ENCODE measurements around the gene METTL15. TPM values are rescaled to one million over a fixed set of nuclear protein-coding genes. Genes with fewer than 3 reads are reported as not detected.

METTL15 gene
- total and polyA plus RNA-seq, 11 donors: 5.2 to 14.4 (median 9.9) TPM

DNA sequence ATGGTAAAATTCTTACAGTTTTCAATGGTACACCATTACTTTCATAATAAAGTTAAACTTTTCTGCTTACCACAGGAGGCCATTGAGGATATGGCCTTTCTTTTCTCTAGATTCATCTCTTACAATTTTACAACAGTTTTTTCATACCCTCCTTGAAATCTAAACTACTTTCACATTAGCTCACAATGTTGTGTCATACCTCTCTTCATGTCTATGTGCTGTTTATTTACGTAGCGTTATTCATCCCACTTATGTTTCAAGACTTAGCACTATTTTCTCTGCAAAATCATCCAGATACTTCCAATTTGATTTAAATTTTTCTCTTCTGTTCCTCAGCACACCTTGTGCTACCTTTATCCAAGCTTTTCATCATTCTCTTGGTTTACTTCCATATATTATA is 123.3 kb downstream of the METTL15 start:
- H3K36me3 ChIP-seq: peaks cover 0 to 5% (median 0%) of the 10 kb centered on the region in 9 donors
- H3K9me3 ChIP-seq: peaks cover 0 to 5% (median 0%) of the 10 kb centered on the region in 12 donors
- ATAC-seq: no peak
- TF ChIP-seq POLR2A (IDR thresholded peaks at IDR 0.05) (no peak), CTCF (IDR thresholded peaks at IDR 0.05) (no peak)
- H3K4me3 ChIP-seq: no peak overlapping the region
- DNase-seq: no peak
- no peaks in the 10 kb centered on the region for H3K27me3 ChIP-seq
- 96 to 98% (median 97%) methylated on average over 2 of the region's 2 CpGs for whole genome bisulfite sequencing, 4 donors
- H3K27ac ChIP-seq: no peak overlapping the region
- intact Hi-C loops (cut with DNase I): no loop called here
- peaks cover 0 to 7% (median 0%) of the 10 kb centered on the region in 12 donors for H3K4me1 ChIP-seq

DNA sequence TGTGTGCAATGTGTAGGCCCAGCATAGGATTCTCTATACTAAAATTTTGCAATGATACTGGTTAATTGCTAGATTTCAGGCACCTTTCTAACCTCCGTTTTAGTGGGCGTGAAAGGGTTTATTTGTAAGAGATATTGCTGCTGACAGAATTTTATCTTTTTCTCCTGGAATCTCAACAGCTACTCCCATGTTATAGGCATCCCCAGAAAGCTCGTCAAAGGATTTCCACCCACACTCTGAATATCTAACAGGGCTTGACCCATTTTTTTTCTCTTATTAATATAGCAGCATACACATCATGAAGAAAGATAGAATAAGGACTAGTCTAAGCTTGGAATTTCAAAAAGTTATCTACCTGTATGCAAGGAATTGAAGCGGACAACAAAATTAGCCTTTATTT is 124.5 kb downstream of the METTL15 start:
- no peaks in the 10 kb centered on the region for H3K27me3 ChIP-seq
- intact Hi-C loops (cut with DNase I): no loop called here

GRCh38 chr11:28241760-28242159 is 133.6 kb downstream of the METTL15 start:
- no peak for DNase-seq
- H3K27me3 ChIP-seq: no peaks in the 10 kb centered on the region
- H3K27ac ChIP-seq: no peak overlapping the region
- intact Hi-C loops (cut with DNase I): no loop called here
- TF ChIP-seq CTCF (IDR thresholded peaks at IDR 0.05): no peak
- TF ChIP-seq POLR2A (IDR thresholded peaks at IDR 0.05): no peak
- H3K4me1 ChIP-seq: peaks cover 0 to 12% (median 0%) of the 10 kb centered on the region in 12 donors
- H3K4me3 ChIP-seq: no peak overlapping the region
- no peak for ATAC-seq
- no peaks in the 10 kb centered on the region for H3K36me3 ChIP-seq
- no peaks in the 10 kb centered on the region for H3K9me3 ChIP-seq

More for the DNA sequence above, 124.5 kb downstream of the METTL15 start:
- DNase-seq (no peak), ATAC-seq (no peak)
- peaks cover 0 to 5% (median 0%) of the 10 kb centered on the region in 12 donors for H3K4me1 ChIP-seq
- TF ChIP-seq POLR2A (IDR thresholded peaks at IDR 0.05) (no peak), CTCF (IDR thresholded peaks at IDR 0.05) (no peak)
- H3K9me3 ChIP-seq: peaks cover 0 to 5% (median 0%) of the 10 kb centered on the region in 12 donors
- H3K36me3 ChIP-seq: peaks cover 0 to 5% (median 0%) of the 10 kb centered on the region in 9 donors
- 69 to 74% (median 72%) methylated on average over 4 of the region's 4 CpGs for WGBS, 4 donors
- H3K4me3 ChIP-seq: no peak overlapping the region
- H3K27ac ChIP-seq: no peak overlapping the region

DNA sequence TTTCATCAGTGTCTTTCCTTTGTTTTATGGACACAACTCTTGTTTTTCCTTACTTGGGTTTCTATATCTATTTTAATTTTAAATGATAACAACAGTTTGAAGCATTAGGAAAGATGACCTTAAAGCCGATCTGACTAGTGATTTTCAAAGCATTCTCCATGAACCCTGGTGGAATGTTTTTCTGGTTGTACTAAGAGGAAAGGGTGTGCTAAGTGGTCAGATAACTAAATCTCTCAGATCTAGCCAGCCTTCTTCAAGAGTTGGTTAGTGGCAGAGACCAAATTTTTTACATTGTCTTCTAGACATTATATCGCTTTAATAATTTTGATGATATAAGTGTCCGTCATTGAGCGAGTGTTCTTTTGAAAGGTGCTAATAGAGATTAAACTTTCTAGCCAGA is 134.4 kb downstream of the METTL15 start:
- Histone ChIP-seq H3K4me3 (no peak overlapping the region), H3K27ac (no peak overlapping the region), H3K9me3 (no peaks in the 10 kb centered on the region), H3K27me3 (no peaks in the 10 kb centered on the region), H3K4me1 (peaks cover 0 to 12% (median 0%) of the 10 kb centered on the region in 12 donors), H3K36me3 (no peaks in the 10 kb centered on the region)
- ATAC-seq (no peak), DNase-seq (no peak)
- intact Hi-C loops (cut with DNase I): no loop called here
- TF ChIP-seq POLR2A (IDR thresholded peaks at IDR 0.05) (no peak), CTCF (IDR thresholded peaks at IDR 0.05) (no peak)
- 62 to 71% (median 67%) methylated on average over 4 of the region's 4 CpGs for WGBS, 4 donors

All from heart left ventricle (tissue), 16 donors.